GM19239 (cell line): ENCODE results near the gene MLH3.

Source experiments
- DNase-seq: peaks from one replicate; pipeline ENCODE4 v3.0.0; 2011; ENCODE audit warnings: low spot score; ENCODE audit not compliant: insufficient read length
- FAIRE-seq: peaks from 2 replicates; lab custom pipeline; 2011; peaks lifted over from hg19 to GRCh38; lab: Jason Lieb, UNC

Gene MLH3

DNA sequence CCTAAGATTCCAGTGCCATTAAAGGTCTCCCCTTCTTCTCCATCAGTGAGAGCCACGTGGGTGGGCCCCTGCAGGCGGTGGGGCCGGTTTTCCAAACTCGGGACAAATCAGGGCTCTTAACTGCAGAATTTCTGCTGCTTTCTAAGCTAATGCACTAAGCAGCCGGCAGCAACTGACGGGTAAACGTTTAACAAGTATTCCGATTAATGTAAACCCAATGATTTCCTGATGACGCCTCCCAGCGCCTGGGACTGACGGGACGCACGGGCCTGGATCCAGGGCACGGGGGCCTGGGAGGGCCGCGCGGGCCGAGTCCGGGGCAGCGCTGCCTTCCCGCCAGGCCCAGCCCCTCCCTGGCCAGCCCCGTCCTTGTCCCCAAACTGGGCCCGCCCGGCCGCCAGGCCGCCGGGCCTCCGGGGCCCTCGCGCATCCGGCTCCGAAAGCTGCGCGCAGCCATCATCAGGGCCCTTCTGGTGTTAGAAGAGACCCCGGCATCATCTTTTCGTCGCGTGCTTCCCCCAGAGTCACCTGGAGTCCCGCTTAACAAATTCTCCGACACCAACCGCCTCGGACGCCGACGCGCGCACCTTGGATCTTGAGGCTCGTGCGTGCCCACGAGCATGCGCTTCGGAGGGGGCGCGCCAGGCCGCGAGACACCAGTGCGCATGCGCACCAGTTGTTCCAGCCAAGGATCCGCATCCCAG lies at the start of gene MLH3:
Gene MLH3, minus strand, starts transcription at position 616 of the 704 bp plus-strand sequence. CDS start 1,812 bp downstream, outside the sequence.
- DNase-seq (peak; percentile 66), FAIRE-seq (peak; percentile 95)

DNA sequence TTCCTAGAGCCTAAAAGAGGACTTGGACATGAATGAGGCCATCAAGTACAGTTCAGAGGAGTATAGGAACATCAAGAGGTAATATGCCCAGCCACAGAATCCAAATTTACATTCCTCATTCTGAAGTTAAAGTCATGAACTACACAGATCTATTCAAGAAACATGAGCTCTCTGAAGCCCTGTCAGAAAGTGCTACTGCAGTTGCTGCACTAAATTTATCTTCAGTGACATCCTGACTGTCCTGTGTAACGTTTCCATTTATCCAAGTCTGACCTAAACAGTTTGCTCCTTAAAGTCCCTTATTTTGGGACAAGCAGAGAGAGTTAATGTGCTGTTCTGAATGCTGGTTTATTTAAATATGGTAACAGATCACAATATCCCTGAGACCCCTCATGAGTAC lies 47.4 kb upstream of the MLH3 start:
- DNase-seq, result no peak
- no peak for FAIRE-seq

DNA sequence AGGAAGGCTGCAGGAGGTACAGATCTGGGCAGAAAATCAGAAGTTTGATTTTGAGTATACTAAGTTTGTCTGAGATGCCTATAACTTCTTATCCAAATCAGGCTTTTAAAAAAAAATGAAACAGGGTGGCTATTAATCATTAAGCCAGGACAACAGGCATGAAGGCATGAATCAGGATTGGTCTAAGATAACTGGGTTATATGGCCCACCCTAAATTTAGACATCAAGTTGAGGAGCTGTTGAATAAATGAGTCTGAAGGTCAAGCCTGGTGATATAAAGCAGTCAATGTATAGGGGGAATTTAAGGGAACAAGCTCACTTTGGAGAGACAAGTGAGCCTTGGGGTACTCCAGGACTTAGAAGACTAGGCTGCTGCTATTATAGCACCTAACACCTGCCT lies 46.9 kb upstream of the MLH3 start:
- DNase-seq, result no peak
- FAIRE-seq, result no peak

DNA sequence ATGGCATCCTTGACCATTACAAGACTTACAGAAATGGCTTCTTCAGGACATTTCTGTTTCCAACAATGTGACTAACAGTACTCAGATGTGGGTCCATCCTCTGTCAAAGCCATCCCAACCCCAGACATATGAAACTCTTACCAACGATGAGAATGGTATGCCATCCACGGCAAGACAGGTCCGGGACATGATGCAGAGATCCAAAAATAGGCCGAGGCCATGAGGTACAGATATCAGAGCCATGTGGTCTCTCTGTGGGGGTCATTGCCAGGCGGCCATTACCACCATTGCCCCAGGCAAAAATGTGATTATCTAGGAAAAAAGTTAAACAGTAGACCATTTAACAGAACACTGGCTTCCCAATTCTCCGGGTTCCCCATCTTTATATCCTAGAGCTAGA lies 45.7 kb upstream of the MLH3 start:
- FAIRE-seq (no peak), DNase-seq (no peak)

DNA sequence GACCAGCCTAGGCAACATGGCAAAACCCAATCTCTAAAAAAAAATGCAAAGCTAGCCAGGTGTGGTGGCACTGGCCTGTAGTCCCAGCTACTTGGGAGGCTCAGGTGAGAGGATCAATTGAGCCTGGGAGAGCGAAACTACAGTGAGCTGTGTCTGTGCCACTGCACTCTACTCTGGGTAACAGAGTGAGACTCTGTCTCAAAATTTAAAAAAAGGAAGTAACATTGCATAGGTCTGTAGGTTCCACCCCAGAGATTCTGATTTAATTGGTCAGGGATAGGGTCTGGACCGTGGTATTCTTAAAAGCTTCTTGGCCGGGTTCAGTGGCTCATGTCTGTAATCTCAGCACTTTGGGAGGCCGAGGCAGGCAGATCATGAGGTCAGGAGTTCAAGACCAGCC lies 44.4 kb upstream of the MLH3 start:
- DNase-seq (no peak), FAIRE-seq (no peak)

DNA sequence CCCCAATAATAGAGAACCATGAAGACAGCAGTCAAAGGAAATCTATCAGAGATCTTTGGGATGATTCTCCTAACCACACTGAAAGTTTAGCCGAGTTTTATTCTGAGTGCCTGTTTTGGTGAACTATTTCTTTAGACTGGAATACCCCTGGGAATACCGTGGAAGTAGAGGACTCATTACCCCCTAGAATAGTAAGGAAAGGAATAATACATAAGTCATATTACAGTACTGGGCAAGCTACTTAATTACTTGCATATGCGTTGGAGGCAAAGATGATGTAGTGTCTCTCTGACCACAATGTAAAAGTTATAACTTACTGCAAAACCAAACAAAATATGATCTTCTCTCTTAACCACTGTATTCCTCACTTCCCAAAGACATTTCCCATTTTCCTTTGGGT lies 43.6 kb upstream of the MLH3 start:
- DNase-seq, result no peak
- FAIRE-seq, result no peak

DNA sequence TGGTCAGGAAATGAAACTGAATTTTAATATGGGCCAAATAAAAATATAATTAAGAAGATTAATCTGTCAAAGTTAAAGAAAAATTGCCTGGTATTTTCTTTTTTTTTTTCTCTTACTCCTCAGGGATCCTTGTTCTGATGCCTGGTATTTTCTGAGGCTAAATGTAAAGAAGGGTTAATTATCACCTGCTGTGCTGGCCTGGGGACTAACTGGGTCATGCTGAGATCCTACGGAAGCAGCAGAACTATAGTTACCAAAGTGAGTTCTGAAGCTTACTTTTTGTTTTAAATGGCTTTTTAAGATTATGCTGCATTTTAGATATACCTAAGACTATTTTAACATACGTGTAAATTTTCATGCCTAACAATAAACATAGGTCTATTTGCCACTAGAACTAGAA lies 41.4 kb upstream of the MLH3 start:
- FAIRE-seq (no peak), DNase-seq (no peak)

DNA sequence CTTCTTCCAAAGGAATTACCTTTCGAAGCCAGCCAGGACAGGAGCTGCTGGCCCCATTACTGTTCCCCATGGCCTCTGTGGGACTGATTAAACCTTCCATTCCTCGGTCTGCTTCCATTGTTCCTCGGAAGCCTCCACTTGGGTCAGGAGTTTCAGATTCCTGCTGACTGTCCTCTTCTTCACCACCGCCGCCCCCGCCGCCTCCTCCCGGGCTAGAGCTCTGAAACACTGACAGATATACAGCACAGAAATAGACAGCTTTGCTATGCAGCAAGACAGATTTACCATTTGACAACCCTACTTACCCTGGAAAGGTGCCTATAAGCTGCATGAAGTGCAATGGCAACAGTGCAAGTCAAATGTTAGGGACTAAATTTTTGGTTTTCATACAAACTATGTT lies 40.0 kb upstream of the MLH3 start:
- no peak for FAIRE-seq
- DNase-seq, result no peak

DNA sequence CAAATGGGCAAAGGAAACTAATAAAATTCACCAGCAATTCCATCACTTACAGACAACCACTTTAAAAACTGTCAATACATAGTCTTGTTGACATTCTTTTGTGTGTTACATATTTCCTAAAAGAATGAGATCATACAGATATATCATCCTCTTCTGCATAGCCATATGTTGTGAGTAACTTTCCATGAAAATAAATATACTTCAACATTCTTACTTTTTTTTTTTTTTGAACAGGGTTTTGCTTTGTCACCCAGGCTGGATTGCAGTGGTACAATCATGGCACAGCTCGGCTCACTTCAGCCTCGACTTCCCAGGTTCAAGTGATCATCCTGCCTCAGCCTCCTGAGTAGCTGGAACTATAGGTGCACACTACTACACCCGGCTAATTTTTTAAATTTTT lies 39.1 kb upstream of the MLH3 start:
- no peak for FAIRE-seq

DNA sequence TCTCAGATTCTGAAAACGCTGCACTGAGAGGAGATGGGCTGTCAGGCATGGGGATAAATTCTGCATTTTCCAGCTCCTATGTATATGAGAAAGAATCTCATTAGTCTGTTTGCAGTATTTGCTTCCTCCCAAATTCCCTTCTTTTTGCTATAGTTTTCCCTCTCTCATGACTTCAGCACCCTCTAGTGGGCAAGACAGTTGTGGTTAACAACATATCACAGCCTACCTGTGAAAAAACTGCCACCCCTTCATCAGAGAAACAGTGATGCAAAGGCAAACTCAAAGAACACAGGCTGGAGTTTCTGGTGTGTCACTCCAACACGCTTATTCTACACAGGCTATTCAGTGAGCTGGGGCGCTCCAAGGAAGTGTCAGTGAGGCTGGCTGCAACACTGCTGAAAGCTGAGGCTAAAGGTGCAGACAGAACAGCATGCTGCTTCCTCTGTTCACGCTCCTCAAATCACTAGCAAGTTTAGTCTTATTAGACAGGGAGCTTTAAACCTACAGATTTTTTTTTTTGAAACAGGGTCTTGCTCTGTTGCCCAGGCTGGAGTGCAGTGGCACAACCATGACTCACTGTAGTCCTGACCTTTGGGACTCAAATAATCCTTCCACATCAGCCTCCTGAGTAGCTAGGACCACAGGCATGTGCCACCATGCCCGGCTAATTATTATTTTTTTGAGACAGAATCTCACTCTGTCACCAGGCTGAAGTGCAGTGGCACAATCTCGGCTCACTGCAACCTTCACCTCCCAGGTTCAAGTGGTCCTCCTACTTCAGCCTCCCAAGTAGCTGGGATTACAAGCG lies 37.5 kb upstream of the MLH3 start:
- FAIRE-seq (peak; percentile 18), DNase-seq (peak; percentile 29)

More for the DNA sequence above, 39.1 kb upstream of the MLH3 start:
- DNase-seq, result no peak

DNA sequence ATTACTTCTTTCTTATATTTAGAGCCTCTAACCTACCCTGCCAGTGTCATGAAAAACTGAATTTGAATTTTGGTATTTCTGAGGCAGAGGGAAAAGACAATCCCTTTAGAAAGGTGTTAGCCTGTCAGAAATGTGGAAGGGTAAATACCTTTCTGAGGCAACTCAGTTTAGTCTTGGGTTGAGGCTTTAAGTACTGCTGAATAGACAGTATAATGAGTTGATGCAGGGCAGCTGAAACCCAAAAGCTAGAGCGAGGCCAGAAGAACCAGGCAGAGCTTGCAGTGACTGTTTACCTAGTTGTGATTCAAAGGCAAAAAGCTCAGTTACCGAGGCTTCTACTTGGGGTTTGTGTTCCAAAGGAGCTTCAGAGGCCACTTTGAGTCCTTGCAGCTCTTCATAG lies 36.9 kb upstream of the MLH3 start:
- FAIRE-seq, result no peak
- no peak for DNase-seq

DNA sequence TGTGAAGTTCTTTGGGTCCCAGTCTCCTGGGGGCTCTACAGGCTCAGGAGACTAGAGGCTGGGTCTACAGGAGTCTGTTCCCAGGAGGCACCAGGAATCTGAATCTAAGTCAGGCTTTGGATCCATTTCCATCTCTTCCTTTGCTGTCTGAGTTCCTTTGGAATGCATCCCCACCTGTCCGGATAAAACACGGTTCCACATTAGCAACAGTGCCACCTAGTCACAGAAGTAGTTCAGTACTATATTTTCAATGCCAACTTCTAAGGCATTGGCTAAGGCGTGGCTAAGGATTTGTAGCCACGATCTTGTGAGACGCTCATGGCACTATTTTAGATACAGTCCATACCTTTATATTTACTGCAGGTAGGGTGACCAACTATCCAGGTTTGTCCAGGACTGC lies 33.2 kb upstream of the MLH3 start:
- DNase-seq, result no peak
- FAIRE-seq, result no peak

DNA sequence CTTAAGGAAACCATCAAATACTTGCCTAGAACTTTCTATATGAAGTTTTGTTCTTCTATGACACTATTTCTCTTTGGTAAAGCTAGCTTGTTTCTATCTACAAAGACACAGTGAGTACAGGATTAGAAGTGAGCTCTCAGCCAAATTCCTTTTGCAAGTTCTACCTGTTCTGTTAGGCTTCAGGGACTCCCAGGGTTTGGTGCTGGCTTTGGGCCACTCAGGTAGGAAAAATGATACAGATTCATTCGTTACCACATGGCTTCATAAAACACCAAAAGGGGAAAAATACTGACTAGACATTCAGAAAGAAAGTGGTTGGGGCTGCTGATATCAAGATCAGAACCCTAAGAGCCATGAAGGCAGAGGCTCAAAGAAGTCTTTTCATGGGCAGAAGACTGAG lies 32.0 kb upstream of the MLH3 start:
- DNase-seq, result no peak
- FAIRE-seq, result no peak

DNA sequence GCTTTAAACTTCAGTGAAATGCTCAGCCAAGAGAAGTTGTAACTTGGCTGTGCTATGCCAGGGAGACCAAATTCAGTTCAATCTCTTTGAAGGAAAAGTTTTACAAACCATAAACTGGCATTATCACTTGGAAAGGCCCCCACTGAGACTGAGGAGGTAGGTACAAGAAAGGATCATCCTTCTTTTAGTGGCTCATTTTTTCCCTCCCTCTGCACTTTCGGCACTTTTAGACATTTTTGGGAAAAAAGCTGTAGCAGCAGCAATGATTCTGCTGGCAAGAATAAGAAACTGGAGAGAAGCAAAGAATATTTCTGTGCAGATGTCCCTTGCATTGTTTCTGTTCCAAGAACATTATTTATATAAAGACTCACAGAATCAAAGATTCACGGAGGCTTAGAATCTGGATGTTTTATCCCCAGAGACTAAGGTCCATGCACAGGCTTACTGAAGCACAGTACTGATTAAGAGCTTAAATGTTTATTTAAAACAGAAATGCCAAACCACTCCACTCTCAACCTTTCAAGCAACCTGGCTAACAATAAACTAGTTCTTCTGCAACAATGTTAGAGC lies 30.5 kb upstream of the MLH3 start:
- FAIRE-seq (no peak), DNase-seq (no peak)

DNA sequence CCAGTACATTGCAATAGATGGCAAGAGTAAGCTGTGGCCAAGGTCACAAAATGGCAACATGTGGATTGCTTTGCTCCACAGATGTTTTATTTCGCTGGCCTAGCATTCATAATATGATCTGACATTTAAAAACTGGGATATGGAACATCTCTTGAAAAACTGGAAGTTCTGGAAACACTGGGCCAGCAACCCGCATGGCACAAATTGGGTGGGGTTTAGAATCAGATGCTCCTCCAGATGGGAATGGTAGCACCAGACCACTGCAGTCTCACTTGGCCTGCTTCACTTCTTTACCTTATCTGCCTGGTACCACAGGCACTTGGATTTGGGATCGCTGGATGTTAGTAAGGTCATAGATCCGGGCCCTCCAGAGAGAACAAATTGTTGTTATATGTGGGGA lies 28.3 kb upstream of the MLH3 start:
- DNase-seq (no peak), FAIRE-seq (no peak)

DNA sequence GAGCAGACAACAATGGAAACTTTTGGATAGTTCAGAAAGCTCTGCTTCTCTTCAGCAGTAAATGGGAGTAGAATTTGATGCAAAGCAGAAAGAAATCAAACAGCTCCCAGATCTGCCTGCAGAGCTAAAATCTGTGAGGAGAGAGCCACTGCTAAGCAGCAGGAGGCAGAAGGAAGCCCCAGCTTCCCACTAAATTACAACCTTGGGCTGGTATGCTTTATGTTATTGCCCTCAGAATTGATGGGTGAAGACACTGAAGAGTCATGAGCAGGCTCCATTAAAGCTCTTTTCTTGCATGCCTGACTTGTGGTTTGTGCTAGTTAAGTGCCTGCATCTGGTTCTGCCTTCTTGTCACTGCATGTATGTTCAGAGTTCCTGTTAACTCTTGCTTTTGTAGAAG lies 26.5 kb upstream of the MLH3 start:
- no peak for FAIRE-seq
- DNase-seq, result no peak

DNA sequence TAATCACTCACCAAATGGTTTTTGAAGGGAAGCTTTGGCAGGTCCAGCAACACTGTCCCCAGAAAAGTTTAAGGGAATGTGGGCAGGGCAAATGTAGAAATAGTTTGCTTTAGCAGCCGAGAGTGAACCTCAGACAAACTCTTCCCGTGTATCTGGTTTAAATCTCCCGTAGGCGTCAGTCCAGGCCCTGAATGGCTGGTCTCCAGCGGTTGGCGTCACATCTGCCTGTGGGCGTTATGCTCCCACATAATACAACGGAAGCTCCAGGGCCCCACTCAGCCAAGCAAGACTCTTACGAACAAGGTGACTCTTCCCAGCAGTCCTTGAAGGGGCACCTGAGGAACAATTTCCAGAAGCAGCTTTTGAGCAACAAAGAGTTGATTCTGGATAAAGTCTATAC lies 19.1 kb upstream of the MLH3 start:
- DNase-seq (no peak), FAIRE-seq (no peak)

DNA sequence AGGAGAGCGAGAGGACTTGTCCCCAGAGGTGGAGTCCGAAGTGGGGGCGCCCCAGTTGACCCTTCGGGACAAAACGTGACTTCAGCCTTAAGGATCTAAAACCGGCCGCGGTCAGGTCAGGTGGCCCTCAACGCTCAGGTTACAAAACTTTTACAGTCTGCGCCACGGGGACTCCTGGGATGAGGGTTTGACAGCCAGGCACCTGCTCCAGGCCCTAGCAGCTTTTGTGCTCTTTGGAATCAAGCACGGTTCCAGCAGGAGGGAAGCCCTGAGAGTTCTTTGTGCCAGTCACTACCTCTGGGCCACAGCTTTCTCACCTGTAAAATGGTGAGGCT lies 18.5 kb upstream of the MLH3 start:
- FAIRE-seq (no peak), DNase-seq (no peak)

DNA sequence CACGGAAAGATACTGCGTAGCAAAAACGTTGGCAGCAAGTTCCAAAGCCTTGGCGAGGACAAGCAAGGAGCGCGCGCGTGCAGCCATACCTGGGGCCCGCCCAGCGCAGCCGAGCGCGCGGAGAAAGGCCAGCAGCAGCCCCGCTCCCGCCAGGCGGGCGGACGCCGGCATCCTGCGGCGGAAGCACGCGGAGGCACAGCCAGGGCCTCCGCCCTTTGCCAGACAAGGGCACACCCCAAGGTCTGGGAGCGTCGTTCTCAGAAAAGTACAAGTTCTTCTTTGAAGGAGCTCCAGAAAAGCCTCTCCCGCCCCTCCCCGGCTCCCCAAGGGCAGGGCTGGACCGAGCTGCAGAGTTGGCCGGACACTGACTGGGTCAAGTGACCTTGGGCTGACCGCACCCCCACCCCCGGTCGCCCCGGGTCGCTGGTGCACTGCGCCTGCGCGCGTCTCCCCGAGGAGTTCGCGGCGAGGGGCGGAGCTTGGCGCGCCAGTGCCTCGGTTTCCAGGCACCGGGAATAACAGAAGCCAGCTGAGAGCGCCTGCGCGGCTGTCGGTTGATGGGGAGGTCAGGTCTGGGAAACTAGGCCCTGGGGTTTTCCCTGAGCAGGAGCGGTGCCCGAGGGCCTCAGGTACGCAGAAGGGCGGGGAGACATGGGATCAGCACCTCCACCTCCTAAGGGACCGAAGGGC lies 18.0 kb upstream of the MLH3 start, which contains the start of gene ZC2HC1C:
Gene ZC2HC1C, plus strand, starts transcription at position 521 of the 690 bp plus-strand sequence. CDS start 933 bp downstream, outside the sequence.
- DNase-seq, result peak; percentile 57
- peak; percentile 91 for FAIRE-seq

DNA sequence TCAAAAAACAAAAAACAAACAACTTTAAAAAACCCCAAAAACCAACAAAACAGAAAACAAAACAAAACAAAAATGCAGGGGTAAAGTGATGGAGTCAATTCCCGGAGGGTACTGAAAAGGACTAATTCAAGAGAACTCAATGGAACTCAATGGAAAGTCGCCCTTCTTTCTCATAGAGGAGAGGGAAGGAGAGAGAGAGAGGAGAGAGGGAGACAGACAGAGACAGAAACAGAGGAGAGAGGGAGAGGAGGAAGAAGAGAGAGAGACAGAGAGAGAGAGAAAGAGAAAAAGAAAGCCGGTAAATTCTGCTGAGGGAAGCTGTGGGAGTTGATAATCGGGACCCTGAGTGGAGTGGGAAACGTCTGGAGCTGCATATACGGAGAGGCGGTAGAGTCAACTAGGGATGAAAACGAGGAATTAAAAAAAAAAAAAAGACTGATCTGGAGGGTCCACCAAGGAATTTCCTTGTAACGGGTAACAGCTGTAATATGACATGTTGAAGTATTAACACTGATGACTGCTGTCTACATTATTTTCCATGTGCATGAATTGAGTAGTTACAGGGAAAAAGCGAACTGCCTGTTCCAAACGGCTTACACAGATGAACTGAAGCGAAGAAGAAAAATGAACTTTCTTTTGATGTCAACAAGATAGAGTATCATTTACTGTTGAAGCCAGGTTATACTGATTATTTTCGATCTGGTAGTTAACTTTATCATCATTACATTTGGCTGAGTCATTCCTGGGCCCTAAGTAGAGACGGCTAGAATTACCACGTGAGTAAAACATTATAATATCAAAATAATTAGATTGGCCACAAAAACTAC lies 17.2 kb upstream of the MLH3 start:
- DNase-seq, result no peak
- FAIRE-seq, result peak; percentile 81
